SK-N-SH (cell line): ENCODE measurements around the gene SCAPER. TPM values are rescaled to one million over a fixed set of nuclear protein-coding genes. Genes with fewer than 3 reads are reported as not detected.

Experiments used
- CTCF ChIA-PET: fragments of 300-600, 350-600 bp; formaldehyde crosslinking; extraction: SDS; loops from one replicate; lab custom pipeline; 2021; lab: Yijun Ruan, JAX
- POLR2A ChIA-PET: fragments of 350-600 bp; sonication (Branson Sonifier 250); formaldehyde crosslinking; extraction: SDS; loops from one replicate; lab custom pipeline; 2020; ENCODE audit warnings: antibody characterized with exemption, inconsistent platforms; lab: Yijun Ruan, JAX
- DNase-seq: peaks from one replicate; pipeline ENCODE4 v3.0.0; 2012
- H2AFZ ChIP-seq: fragments of 200-600 bp; sonication (generic); 2 replicates; pipeline ENCODE4 v1.8.1; 2016; ENCODE audit warnings: antibody characterized with exemption, mild to moderate bottlenecking, low read depth
- H3F3A ChIP-seq: fragments of 200-600 bp; sonication (generic); replicated peaks from 2 replicates; pipeline ENCODE3; 2016; ENCODE audit warnings: antibody characterized with exemption, mild to moderate bottlenecking; ENCODE audit not compliant: insufficient read depth
- H3K27ac ChIP-seq, 2 experiments: fragments of 200-500 bp in 1 of 2; fragments of 200-600 bp in 1 of 2; sonication (Bioruptor generic) in 1 of 2; sonication (generic), shearing (Covaris generic) in 1 of 2; 2 replicates each; pipeline versions ENCODE4 v1.5.1 to v1.6.1; 2014 to 2016; ENCODE audit warnings: low read depth in 2 of 2, inconsistent platforms in 1 of 2, low read length in 1 of 2, mild to moderate bottlenecking in 1 of 2, mixed read lengths in 1 of 2
- H3K27me3 ChIP-seq: fragments of 200-600 bp; sonication (generic), shearing (Covaris generic); 2 replicates; pipeline ENCODE4 v1.6.1; 2016; ENCODE audit warnings: mixed run types; ENCODE audit not compliant: insufficient read depth
- H3K36me3 ChIP-seq, 2 experiments: fragments of 200-500 bp in 1 of 2; fragments of 200-600 bp in 1 of 2; sonication (Bioruptor generic) in 1 of 2; sonication (generic) in 1 of 2; replicated peaks in 1 of 2; 2 replicates each; pipeline versions ENCODE3 to v1.5.1; 2014 to 2016; ENCODE audit warnings: low read length in 1 of 2, mild to moderate bottlenecking in 1 of 2; ENCODE audit not compliant: insufficient read depth in 2 of 2, control insufficient read depth in 1 of 2
- H3K4me1 ChIP-seq, 2 experiments: fragments of 200-500 bp in 1 of 2; fragments of 200-600 bp in 1 of 2; sonication (Bioruptor generic) in 1 of 2; sonication (generic), shearing (Covaris generic) in 1 of 2; 2 replicates each; pipeline versions ENCODE4 v1.5.1 to v1.6.1; 2014 to 2016; ENCODE audit warnings: low read depth in 1 of 2, low read length in 1 of 2, mixed run types in 1 of 2; ENCODE audit not compliant: insufficient read depth in 2 of 2, control insufficient read depth in 1 of 2
- H3K4me2 ChIP-seq: fragments of 200-600 bp; sonication (generic), shearing (Covaris generic); 2 replicates; pipeline ENCODE4 v1.6.1; 2017; ENCODE audit warnings: mixed run types
- H3K4me3 ChIP-seq, 2 experiments: fragments of 200-500 bp in 1 of 2; fragments of 200-600 bp in 1 of 2; sonication (Bioruptor generic) in 1 of 2; sonication (generic), shearing (Covaris generic) in 1 of 2; 2 replicates each; pipeline versions ENCODE4 v1.5.1 to v1.8.1; 2014 to 2016; ENCODE audit warnings: low read depth in 2 of 2, inconsistent platforms in 1 of 2, low read length in 1 of 2, mild to moderate bottlenecking in 1 of 2, mixed read lengths in 1 of 2, moderate library complexity in 1 of 2
- H3K79me2 ChIP-seq: fragments of 200-600 bp; sonication (generic); 2 replicates; pipeline ENCODE4 v1.8.1; 2017; ENCODE audit warnings: mild to moderate bottlenecking; ENCODE audit not compliant: insufficient read depth
- H3K9ac ChIP-seq: fragments of 200-600 bp; sonication (generic); 2 replicates; pipeline ENCODE4 v1.6.1; 2017; ENCODE audit warnings: mixed run types
- H3K9me2 ChIP-seq: fragments of 200-600 bp; sonication (generic); 2 replicates; pipeline ENCODE4 v1.6.1; 2017; ENCODE audit warnings: mixed run types
- H3K9me3 ChIP-seq: fragments of 200-600 bp; sonication (generic); 2 replicates; pipeline ENCODE4 v1.6.1; 2017; ENCODE audit warnings: mixed run types, mild to moderate bottlenecking, moderate library complexity
- H4K20me1 ChIP-seq: fragments of 200-600 bp; sonication (generic); 2 replicates; pipeline ENCODE4 v1.6.1; 2017; ENCODE audit warnings: mild to moderate bottlenecking, mixed run types; ENCODE audit not compliant: insufficient read depth
- FOXM1 ChIP-seq: IDR thresholded peaks from 2 replicates; pipeline ENCODE4 v1.4.0; 2012; ENCODE audit warnings: low read depth, mild to moderate bottlenecking
- JUND ChIP-seq: IDR thresholded peaks from 2 replicates; pipeline ENCODE4 v1.4.0; 2012
- MEF2A ChIP-seq: IDR thresholded peaks from 2 replicates; pipeline ENCODE4 v1.4.0; 2012; ENCODE audit warnings: low read depth, borderline replicate concordance
- NFIC ChIP-seq: IDR thresholded peaks from 2 replicates; pipeline ENCODE4 v1.4.0; 2012; ENCODE audit warnings: borderline replicate concordance
- NRF1 ChIP-seq: IDR thresholded peaks from 2 replicates; pipeline ENCODE4 v1.6.1; 2012; ENCODE audit warnings: low read depth, mild to moderate bottlenecking, low read length
- RCOR1 ChIP-seq: fragments of 150-350 bp; IDR thresholded peaks from 2 replicates; pipeline ENCODE4 v1.6.1; 2017; ENCODE audit warnings: antibody characterized with exemption, low read length
- RXRA ChIP-seq: IDR thresholded peaks from 2 replicates; pipeline ENCODE4 v1.4.0; 2012; ENCODE audit warnings: low read depth, mild to moderate bottlenecking, borderline replicate concordance
- SIN3A ChIP-seq: IDR thresholded peaks from 2 replicates; pipeline ENCODE4 v1.6.1; 2012; ENCODE audit warnings: low read depth, mild to moderate bottlenecking, low read length, moderate library complexity, borderline replicate concordance
- SMC3 ChIP-seq: IDR thresholded peaks from 2 replicates; pipeline ENCODE4 v1.6.1; 2012; ENCODE audit warnings: low read depth, low read length, improper control_type of control experiment
- TAF1 ChIP-seq: IDR thresholded peaks from 2 replicates; pipeline ENCODE4 v1.6.1; 2012; ENCODE audit warnings: low read depth, mild to moderate bottlenecking, low read length, moderate library complexity, borderline replicate concordance
- TCF12 ChIP-seq: IDR thresholded peaks from 2 replicates; pipeline ENCODE4 v1.4.0; 2012
- TEAD4 ChIP-seq: IDR thresholded peaks from 2 replicates; pipeline ENCODE4 v1.4.0; 2012; ENCODE audit warnings: mild to moderate bottlenecking, borderline replicate concordance; ENCODE audit not compliant: insufficient read depth
- YY1 ChIP-seq: IDR thresholded peaks from 2 replicates; pipeline ENCODE4 v1.4.0; 2012; ENCODE audit warnings: low read depth, mild to moderate bottlenecking
- WGBS: methylation state at CpG from one replicate; pipeline ENCODE4 v1.1.6; 2017; ENCODE audit warnings: low lambda C conversion rate; 5-methylcytosine and 5-hydroxymethylcytosine counted together
- polyA plus RNA-seq, 3 experiments: library from polyadenylated mRNA; depleted of rRNA; stranded (reverse); fragments of >200 nt; gene quantifications; 2 replicates each; pipeline ENCODE4 v1.2.3, GENCODE V29; 2012
- TF ChIP-seq, protein P1 (sequence below): IDR thresholded peaks from 2 replicates; pipeline ENCODE4 v1.4.0; 2012; ENCODE audit warnings: low read depth

Gene SCAPER
- polyA plus RNA-seq, 1 of the 3 experiments (the other 2 are of a cell fraction), result 1.8 TPM

GRCh38 chr15:76368122-76368621 lies 537.0 kb downstream of the SCAPER start:
- Histone ChIP-seq H3K4me3 (no peak overlapping the region), H3K9me3 (no peaks in the 10 kb centered on the region), H3K36me3 (peaks cover 0 to 3% of the 10 kb centered on the region in 2 experiments), H3F3A (no peaks in the 10 kb centered on the region), H3K27me3 (no peaks in the 10 kb centered on the region), H3K27ac (no peak overlapping the region), H3K4me2 (no peak overlapping the region), H3K9me2 (no peaks in the 10 kb centered on the region), H2AFZ (no peak overlapping the region), H3K9ac (no peak overlapping the region), H4K20me1 (no peaks in the 10 kb centered on the region), H3K79me2 (no peaks in the 10 kb centered on the region), H3K4me1 (no peaks in the 10 kb centered on the region)
- TF ChIP-seq YY1 (no peak), SMC3 (no peak), RCOR1 (no peak), TEAD4 (no peak), FOXM1 (no peak), RXRA (no peak), NFIC (no peak), TCF12 (no peak), SIN3A (no peak)
- TF ChIP-seq, protein P1, sequence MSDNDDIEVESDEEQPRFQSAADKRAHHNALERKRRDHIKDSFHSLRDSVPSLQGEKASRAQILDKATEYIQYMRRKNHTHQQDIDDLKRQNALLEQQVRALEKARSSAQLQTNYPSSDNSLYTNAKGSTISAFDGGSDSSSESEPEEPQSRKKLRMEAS, result no peak
- no peak for DNase-seq
- WGBS, result 86% methylated on average over 11 of the region's 11 CpGs
- POLR2A ChIA-PET, result no interaction called here
- CTCF ChIA-PET, result interaction anchor here (1.0 kb wide), 1 partner anchor 12 kb away, joined by 3 read pairs; no protein-coding TSS in a partner anchor

GRCh38 chr15:76366714-76367113 lies 538.4 kb downstream of the SCAPER start:
- Histone ChIP-seq H3K9me2 (no peaks in the 10 kb centered on the region), H3K4me3 (no peak overlapping the region), H3K9me3 (no peaks in the 10 kb centered on the region), H2AFZ (no peak overlapping the region), H3K27me3 (no peaks in the 10 kb centered on the region), H3K9ac (no peak overlapping the region), H4K20me1 (no peaks in the 10 kb centered on the region), H3K4me2 (no peak overlapping the region), H3F3A (no peaks in the 10 kb centered on the region), H3K36me3 (peaks cover 0 to 3% of the 10 kb centered on the region in 2 experiments), H3K79me2 (no peaks in the 10 kb centered on the region), H3K27ac (no peak overlapping the region), H3K4me1 (no peaks in the 10 kb centered on the region)
- DNase-seq, result no peak
- ChIA-PET POLR2A (no interaction called here), CTCF (no interaction called here)
- TF ChIP-seq TAF1, result no peak
- WGBS, result 67% methylated on average over 1 of the region's 1 CpG

DNA sequence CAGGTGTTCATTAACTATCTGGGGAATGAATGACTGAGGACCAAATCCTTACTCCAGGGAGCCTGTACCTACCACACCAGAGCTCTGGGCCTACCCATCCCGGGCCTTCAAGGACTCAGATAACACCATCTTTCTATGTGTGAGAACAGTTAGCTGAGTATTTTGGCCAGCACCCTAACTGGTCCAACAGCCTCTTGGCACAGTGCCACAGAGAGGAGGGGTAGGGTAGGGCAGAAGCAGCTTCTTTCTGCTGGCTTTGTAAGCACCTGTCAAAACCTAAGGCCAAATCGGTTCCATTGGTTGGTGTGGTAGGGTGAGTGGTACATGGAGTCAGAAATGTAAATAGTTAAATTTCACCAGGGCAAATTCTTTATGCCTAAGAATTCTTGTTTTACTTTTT lies 541.9 kb downstream of the SCAPER start:
- TF ChIP-seq MEF2A (no peak), JUND (no peak), NRF1 (no peak)
- TF ChIP-seq, all 33 proteins: peak for 0
- Histone ChIP-seq H4K20me1 (no peaks in the 10 kb centered on the region), H3K36me3 (peaks cover 0 to 3% of the 10 kb centered on the region in 2 experiments), H3K27me3 (no peaks in the 10 kb centered on the region), H3K4me1 (no peaks in the 10 kb centered on the region), H3K4me3 (no peak overlapping the region), H3K9me3 (no peaks in the 10 kb centered on the region), H3F3A (no peaks in the 10 kb centered on the region), H3K27ac (no peak overlapping the region), H3K4me2 (no peak overlapping the region), H2AFZ (no peak overlapping the region), H3K9ac (no peak overlapping the region), H3K79me2 (no peaks in the 10 kb centered on the region), H3K9me2 (no peaks in the 10 kb centered on the region)
- WGBS, result 90% methylated on average over 2 of the region's 2 CpGs
- DNase-seq, result no peak
- ChIA-PET CTCF (no interaction called here), POLR2A (no interaction called here)
